GM10248 (cell line): Measurements from ENCODE around the gene PRKD2.
A peak's percentile ranks its signal among the peaks of the same experiment; 100 is the strongest.
"Not testable (repeated sequence)": the region's sequence is repeated elsewhere in the genome, so short reads cannot be mapped to it uniquely, and the experiment has no call there.

Experiments used
- CTCF ChIA-PET: fragments of 300-600 bp; sonication (Branson Sonifier 250); formaldehyde crosslinking; extraction: SDS; loops from one replicate; lab custom pipeline; 2021; ENCODE audit warnings: antibody characterized with exemption; lab: Yijun Ruan, JAX
- POLR2A ChIA-PET: fragments of 350-650 bp; sonication (Branson Sonifier 250); formaldehyde crosslinking; extraction: SDS; loops from one replicate; lab custom pipeline; 2020; ENCODE audit warnings: antibody characterized with exemption; lab: Yijun Ruan, JAX
- DNase-seq: peaks from one replicate; pipeline ENCODE4 v3.0.0; 2012; ENCODE audit errors: extremely low spot score
- CTCF ChIP-seq: IDR thresholded peaks from 2 replicates; pipeline ENCODE4 v1.5.1; 2012; ENCODE audit warnings: mild to moderate bottlenecking, low read depth; ENCODE audit errors: extremely low read depth, missing control alignments, control extremely low read depth

The PRKD2 gene

DNA sequence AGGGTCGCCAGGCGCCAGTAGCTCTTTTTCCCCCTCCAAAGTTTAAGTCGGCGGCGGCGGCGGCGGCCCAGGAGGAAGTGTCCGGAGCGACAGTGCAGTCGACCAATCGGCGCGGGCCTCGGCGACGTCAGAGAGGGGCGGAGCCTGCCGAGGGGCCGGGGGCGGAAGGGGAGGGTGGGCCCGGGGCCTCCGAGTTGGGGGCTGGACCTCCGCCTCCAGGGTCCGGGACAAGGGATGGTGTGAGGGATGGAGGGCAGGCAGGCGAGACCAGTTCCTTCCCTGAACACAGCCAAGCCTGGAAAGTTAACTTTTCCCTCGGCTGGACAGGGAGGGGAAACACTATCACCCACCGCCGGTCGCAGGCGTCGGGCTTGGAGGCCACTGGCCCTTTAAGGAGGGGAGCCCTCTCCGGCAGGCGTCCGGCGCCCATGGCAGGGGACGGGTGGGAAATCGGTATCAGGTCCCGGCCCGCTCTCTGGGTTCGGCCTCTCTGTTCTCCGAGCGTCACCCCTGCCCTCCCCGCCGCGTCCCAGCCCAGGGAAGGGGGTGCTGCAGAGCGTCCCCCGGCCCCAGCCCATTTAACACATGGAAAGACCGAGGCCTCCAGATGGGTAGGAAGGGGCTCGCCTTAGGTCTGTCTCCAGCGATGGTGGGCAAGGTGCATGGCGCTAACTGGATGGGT, at the start of gene PRKD2:
Gene PRKD2, minus strand, starts transcription at position 81 of the 682 bp plus-strand sequence. CDS start 744 bp downstream, outside the sequence.
- peak; percentile 96 for DNase-seq
- ChIA-PET CTCF (interaction anchor here (1.1 to 5.3 kb wide), 2 partner anchors 11 to 116 kb away, joined by 3 to 44 read pairs; partner anchors contain the start of gene CALM3), POLR2A (no interaction called here)
- no peak for TF ChIP-seq CTCF

DNA sequence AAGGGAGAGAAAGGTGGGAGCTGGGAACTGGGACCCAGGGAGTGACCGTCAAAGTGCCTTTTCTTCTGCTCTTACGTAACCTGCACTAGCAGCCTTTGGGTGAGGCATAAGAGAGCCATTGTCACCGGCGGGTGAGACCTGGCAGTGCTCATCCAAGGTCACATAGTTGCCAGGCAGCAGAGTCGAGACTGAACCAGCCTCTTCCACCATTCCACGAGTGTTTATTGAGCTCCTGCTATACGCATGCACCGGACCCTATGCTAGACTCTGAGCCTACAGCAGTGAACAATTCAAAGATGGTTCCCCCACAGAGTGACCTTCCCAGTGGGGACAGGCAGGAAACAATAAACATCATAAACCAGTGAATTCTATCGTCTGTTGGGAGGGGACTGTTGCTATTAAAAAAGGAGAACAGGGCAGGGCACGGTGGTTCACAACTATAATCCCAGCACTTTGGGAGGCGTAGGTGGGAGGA, 47.9 kb upstream of the PRKD2 start:
- CTCF ChIA-PET = interaction anchor here (0.8 to 1.3 kb wide), 5 partner anchors 11 to 61 kb away, joined by 3 to 6 read pairs (median 3); no protein-coding TSS in a partner anchor
- POLR2A ChIA-PET = interaction anchor here (0.8 kb wide), 1 partner anchor 126 kb away, joined by 3 read pairs; no protein-coding TSS in a partner anchor
- no peak for TF ChIP-seq CTCF
- no peak for DNase-seq

DNA sequence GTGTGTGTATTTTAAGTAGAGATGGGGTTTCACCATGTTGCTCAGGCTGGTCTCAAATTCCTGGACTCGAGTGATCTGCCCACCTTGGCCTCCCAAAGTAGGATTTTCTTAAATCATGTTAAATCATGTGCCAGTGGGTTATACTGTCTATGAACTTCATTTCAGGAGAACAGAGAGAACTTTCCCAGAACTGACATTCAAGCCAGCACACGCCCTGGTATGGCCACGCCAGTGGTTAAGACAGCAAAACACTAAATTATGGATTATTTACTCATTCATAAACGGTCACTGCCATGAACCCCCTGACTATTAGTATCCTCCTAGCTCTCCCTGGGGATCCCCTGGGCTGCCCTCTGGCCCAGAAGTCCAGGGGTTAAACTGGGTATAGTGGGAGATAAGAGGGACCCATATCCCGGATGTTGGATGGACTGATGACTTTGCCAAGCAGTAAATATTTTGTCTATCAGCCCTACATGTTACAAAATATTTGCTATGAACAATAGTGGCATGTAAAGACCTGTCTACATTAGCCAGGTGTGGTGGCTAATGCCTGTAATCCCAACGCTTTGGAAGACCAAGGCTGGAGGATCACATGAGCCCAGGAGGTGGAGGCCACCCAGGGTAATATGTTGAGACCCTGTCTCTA, 45.5 kb upstream of the PRKD2 start:
- no peak for TF ChIP-seq CTCF
- ChIA-PET CTCF (interaction anchor here (2.9 kb wide), 1 partner anchor 78 kb away, joined by 9 read pairs; no protein-coding TSS in a partner anchor), POLR2A (no interaction called here)
- DNase-seq = no peak

- POLR2A ChIA-PET = no interaction called here
Observed at GRCh38 chr19:46761418-46761831, 44.5 kb upstream of the PRKD2 start.

GRCh38 chr19:46760897-46761296, 44.0 kb upstream of the PRKD2 start:
- POLR2A ChIA-PET, DNase-seq: not testable (repeated sequence)
- CTCF ChIA-PET = interaction anchor here (2.9 kb wide), 1 partner anchor 79 kb away, joined by 9 read pairs; no protein-coding TSS in a partner anchor

More at GRCh38 chr19:46761418-46761831, 44.5 kb upstream of the PRKD2 start:
- CTCF ChIA-PET = interaction anchor here (2.9 kb wide), 1 partner anchor 79 kb away, joined by 9 read pairs; no protein-coding TSS in a partner anchor
- no peak for DNase-seq
- TF ChIP-seq CTCF = no peak

- TF ChIP-seq CTCF = no peak
- no peak for DNase-seq
- CTCF ChIA-PET = interaction anchor here (2.9 kb wide), 1 partner anchor 80 kb away, joined by 9 read pairs; no protein-coding TSS in a partner anchor
- POLR2A ChIA-PET = no interaction called here
Observed at GRCh38 chr19:46760363-46760762, 43.4 kb upstream of the PRKD2 start.
